ENCODE data around the gene AMPD2.

Gene AMPD2

DNA sequence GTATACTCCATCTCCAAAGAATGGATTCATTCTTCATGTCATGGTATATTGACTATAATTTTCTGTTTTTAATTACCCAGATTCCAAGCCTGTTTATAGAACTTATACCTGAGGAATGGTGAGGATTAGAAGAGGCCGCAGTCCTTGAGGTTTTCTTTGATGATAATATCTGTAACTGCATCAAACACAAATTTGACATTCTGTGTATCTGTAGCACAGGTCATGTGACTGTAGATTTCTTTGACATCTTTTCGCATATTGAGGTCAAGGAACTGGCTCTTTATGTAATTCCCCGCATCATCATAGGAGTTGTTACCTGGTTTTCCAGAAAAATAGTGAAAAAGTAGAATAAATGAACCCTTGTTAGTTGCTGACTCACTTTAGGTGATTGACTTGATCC is 16.4 kb upstream of the AMPD2 start:
- no peak overlapping the region for H3K27ac ChIP-seq
- TF ChIP-seq, protein P1, sequence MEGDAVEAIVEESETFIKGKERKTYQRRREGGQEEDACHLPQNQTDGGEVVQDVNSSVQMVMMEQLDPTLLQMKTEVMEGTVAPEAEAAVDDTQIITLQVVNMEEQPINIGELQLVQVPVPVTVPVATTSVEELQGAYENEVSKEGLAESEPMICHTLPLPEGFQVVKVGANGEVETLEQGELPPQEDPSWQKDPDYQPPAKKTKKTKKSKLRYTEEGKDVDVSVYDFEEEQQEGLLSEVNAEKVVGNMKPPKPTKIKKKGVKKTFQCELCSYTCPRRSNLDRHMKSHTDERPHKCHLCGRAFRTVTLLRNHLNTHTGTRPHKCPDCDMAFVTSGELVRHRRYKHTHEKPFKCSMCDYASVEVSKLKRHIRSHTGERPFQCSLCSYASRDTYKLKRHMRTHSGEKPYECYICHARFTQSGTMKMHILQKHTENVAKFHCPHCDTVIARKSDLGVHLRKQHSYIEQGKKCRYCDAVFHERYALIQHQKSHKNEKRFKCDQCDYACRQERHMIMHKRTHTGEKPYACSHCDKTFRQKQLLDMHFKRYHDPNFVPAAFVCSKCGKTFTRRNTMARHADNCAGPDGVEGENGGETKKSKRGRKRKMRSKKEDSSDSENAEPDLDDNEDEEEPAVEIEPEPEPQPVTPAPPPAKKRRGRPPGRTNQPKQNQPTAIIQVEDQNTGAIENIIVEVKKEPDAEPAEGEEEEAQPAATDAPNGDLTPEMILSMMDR (IDR thresholded peaks at IDR 0.05), result no peak
- TF ChIP-seq ZFX (IDR thresholded peaks at IDR 0.05; ENCODE audit: borderline replicate concordance), result no peak

DNA sequence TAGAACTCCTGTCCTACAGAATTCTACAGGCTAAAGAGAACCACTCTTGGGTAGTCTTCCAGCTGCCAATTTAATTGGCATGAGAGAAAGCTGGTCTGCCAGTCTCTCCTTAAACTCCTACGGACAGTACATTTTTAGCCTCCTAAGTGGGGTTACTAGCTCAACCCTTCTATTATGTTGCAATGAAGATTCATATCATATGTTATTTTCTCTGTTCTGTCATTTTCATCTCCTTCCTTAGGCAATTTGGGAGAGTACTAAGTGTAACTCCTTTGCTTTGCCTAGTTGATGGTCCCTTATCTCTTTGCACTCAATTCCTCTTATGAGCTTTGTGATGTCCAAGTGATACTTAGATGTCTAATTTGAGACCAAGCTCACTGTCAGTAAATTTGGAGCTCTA is 14.3 kb upstream of the AMPD2 start:
- TF ChIP-seq ZFX (IDR thresholded peaks at IDR 0.05; ENCODE audit: borderline replicate concordance), result no peak
- TF ChIP-seq, protein P1 (IDR thresholded peaks at IDR 0.05), result no peak
- H3K27ac ChIP-seq, result no peak overlapping the region

DNA sequence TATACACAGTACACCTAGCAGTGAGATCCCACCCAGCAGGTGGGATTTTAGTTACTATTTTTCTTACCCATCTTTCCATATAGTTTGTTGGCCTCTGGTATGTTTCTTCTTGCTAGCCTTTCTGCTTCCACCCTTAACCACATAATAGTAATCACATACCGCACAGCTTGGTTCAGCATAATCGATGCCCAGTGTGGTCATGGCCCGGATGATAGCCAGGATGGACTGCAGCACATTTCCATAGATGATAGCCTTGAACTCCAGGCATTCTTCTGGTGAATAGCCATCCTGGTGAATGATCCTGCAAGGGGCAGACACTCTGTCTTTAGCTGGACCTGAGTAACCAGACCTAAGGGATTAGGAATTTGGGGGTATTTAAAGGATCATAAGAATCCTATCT is 9.8 kb upstream of the AMPD2 start:
- TF ChIP-seq ZFX (IDR thresholded peaks at IDR 0.05; ENCODE audit: borderline replicate concordance), result no peak
- TF ChIP-seq, protein P1 (IDR thresholded peaks at IDR 0.05), result no peak
- H3K27ac ChIP-seq, result no peak overlapping the region

DNA sequence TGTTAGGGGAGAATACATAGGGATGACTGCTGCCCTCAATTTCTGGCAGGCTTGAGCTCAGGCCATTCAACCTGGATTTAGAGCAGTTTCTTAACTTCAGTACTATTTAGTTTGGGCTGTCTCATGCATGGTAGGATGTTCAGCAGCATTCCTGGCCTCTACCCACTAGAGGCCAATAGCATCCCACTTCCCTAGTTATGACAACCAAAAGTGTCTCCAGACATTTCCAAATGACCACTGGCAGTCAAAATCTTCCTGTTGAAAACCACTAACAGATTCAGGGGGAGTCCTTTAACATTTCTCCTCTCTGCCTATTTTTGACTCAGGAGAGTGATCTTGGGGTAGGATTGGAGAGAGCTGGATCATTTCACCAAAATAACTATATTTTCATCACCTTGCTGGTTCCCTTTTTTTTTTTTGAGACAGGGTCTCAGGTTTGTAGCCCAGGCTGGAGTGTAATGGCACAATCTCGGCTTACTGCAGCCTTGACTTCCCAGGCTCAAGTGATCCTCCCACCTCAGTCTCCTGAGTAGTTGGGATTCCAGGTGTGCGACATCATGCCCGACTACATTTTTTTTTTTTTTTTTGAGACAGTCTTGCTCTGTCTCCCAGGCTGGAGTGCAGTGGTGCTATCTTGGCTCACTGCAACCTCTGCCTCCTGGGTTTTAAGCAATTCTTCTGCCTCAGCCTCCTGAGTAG is 8.9 kb upstream of the AMPD2 start:
- TF ChIP-seq, protein P1 (IDR thresholded peaks at IDR 0.05), result no peak
- no peak for TF ChIP-seq ZFX (IDR thresholded peaks at IDR 0.05; ENCODE audit: borderline replicate concordance)
- no peak overlapping the region for H3K27ac ChIP-seq

DNA sequence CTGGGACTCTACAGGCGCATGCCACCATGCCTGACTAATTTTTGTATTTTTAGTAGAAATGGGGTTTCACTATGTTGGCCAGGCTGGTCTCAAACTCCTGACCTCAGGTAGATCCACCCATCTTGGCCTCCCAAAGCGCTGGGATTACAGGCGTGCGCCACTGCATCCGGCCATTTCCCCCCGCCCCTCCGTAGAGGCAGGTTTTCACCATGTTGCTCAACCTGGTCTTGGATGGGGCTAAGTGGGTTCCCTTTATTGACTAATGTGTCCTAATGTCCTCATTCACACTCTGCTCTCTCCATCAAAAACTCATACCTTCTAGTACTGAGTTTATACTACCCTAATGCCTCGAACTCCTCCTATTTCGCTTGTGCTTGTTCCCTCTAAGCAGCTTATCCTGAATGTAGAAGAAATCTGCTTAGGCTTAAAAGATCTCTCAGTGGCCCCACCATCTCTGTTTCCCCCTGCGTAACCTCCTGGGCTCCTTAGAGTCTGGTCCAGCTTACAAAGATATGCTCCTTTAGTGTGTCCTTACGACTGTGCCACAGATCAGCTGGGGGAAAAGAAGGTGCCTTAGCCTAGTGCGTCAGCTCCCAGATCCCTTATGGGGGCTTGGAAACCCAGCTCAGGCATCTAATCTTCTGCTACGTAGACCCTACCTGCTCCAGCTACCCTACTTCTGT is 8.2 kb upstream of the AMPD2 start:
- TF ChIP-seq, protein P1 (IDR thresholded peaks at IDR 0.05), result no peak
- TF ChIP-seq ZFX (IDR thresholded peaks at IDR 0.05; ENCODE audit: borderline replicate concordance), result no peak
- H3K27ac ChIP-seq, result no peak overlapping the region

DNA sequence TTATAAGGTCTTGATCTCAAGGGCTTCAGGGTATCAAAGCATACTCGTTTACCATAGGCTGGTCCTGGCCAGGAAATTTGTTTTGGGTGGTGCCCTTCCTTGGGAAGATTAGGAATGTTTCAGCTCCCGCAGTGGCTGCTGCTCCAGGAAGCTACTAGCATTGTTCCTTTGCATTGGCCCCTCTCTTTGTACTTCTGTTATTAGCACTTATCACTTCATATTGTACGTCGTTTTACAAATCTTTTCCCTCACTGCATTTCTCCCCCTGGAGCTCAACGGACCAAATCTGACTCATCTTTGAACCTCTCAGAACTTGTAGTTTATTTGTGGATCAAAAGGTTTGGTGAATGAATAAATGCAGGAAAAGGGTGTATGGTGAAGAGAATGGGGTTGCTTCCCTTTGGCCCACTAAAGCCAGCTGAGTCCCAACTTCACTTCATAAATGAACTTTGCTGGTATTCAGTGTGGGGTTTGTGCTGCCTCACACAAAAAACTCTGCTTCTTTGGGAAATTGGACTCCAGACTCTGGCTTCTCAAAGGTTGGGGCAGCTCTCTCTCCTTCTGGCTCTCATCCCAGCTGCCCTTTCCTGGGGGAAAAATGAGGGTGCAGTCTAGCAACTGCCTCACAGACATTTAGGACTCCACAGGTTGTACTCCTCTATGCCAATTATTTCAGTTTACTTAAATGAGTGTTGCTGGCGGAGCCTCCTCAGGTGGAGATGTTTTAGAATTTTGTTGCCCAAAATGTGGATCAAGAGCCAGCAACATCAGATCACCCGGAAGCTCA is 6.1 kb upstream of the AMPD2 start:
- no peak overlapping the region for H3K27ac ChIP-seq
- TF ChIP-seq, protein P1 (IDR thresholded peaks at IDR 0.05), result no peak
- TF ChIP-seq ZFX (IDR thresholded peaks at IDR 0.05; ENCODE audit: borderline replicate concordance), result no peak

All from 22Rv1 (cell line).